ENCODE data around the gene SLC8A1.

DNA sequence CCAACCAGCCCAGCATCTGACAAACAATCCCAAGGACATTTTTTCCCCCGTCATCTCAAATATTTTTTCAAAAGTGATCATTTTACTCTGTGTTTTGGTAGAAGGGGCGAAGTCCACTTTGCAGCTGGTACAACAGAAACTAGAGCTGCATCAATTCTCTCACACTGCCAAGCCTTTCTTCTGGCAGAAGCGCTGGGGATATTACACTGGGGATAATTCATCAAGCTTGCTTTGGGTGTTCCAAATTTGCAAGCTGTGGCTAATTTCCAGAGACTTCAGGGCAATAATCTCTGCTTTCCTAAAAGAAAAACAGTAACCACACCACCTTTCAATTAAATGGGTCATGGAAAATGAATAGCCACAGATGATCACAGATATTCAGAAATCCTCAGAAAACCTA, 238.3 kb downstream of the SLC8A1 start:
- no peak for TF ChIP-seq POLR2A (IDR thresholded peaks at IDR 0.05)
- TF ChIP-seq, protein P1, sequence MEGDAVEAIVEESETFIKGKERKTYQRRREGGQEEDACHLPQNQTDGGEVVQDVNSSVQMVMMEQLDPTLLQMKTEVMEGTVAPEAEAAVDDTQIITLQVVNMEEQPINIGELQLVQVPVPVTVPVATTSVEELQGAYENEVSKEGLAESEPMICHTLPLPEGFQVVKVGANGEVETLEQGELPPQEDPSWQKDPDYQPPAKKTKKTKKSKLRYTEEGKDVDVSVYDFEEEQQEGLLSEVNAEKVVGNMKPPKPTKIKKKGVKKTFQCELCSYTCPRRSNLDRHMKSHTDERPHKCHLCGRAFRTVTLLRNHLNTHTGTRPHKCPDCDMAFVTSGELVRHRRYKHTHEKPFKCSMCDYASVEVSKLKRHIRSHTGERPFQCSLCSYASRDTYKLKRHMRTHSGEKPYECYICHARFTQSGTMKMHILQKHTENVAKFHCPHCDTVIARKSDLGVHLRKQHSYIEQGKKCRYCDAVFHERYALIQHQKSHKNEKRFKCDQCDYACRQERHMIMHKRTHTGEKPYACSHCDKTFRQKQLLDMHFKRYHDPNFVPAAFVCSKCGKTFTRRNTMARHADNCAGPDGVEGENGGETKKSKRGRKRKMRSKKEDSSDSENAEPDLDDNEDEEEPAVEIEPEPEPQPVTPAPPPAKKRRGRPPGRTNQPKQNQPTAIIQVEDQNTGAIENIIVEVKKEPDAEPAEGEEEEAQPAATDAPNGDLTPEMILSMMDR (IDR thresholded peaks at IDR 0.05): no peak
